Activated T-helper 1 cell treated with anti-CD3 and anti-CD28 coated beads, Interleukin-12 subunit alpha, Interleukin-12 subunit beta, Interleukin-2, Interleukin-4 antibody, amounts not matched to agents 30 ng/mL and 10 ng/mL and 1 ng/mL, durations not matched to agents 14 hours and 24 hours and 36 hours (primary cell): ENCODE data around the gene C16orf96. TPM values are rescaled to one million over a fixed set of nuclear protein-coding genes. Genes with fewer than 3 reads are reported as not detected.

ENCODE experiments used
- DNase-seq: peaks from one replicate; pipeline ENCODE4 v3.0.0; 2021; ENCODE audit warnings: low spot score
- H3K27ac Mint-ChIP-seq: one replicate; pipeline ENCODE4 v1.8.0; 2021; ENCODE audit warnings: mild to moderate bottlenecking, mixed read lengths
- H3K27me3 Mint-ChIP-seq: one replicate; pipeline ENCODE4 v1.8.0; 2022; ENCODE audit warnings: mild to moderate bottlenecking, moderate library complexity, mixed read lengths; ENCODE audit not compliant: insufficient read depth
- H3K36me3 Mint-ChIP-seq: one replicate; pipeline ENCODE4 v1.8.0; 2021; ENCODE audit warnings: low read depth, mixed read lengths
- H3K4me1 Mint-ChIP-seq: one replicate; pipeline ENCODE4 v1.8.0; 2021; ENCODE audit warnings: low read depth, mixed read lengths
- H3K4me3 Mint-ChIP-seq: one replicate; pipeline ENCODE4 v1.8.0; 2021; ENCODE audit warnings: mild to moderate bottlenecking, moderate library complexity, mixed read lengths
- H3K9me3 Mint-ChIP-seq: one replicate; pipeline ENCODE4 v1.8.0; 2021; ENCODE audit warnings: mixed read lengths
- intact Hi-C: fragments of 100-400 bp; cut with micrococcal nuclease; formaldehyde crosslinking; loops from one replicate; pipeline ENCODE4 v1.15.1; 2024
- total RNA-seq: library from RNA; stranded (reverse); gene quantifications from 2 replicates; pipeline ENCODE4 v1.2.3, GENCODE V29; 2022

Gene C16orf96
- total RNA-seq, 1 donor from 2014 or later, result not detected

- no peak for DNase-seq
- Mint-ChIP-seq H3K27me3 (no peaks in the 10 kb centered on the region), H3K9me3 (no peaks in the 10 kb centered on the region), H3K36me3 (no peaks in the 10 kb centered on the region), H3K4me3 (no peak overlapping the region), H3K4me1 (peaks cover 12% of the 10 kb centered on the region), H3K27ac (no peak overlapping the region)
- intact Hi-C loops, result no loop called here
Measured at GRCh38 chr16:4641895-4642294, 85.8 kb downstream of the C16orf96 start.

- no peaks in the 10 kb centered on the region for H3K27me3 Mint-ChIP-seq
- DNase-seq, result no peak
- H3K4me3 Mint-ChIP-seq, result no peak overlapping the region
- H3K4me1 Mint-ChIP-seq, result peaks cover 27% of the 10 kb centered on the region
- intact Hi-C loops, result no loop called here
- H3K36me3 Mint-ChIP-seq, result peaks cover 21% of the 10 kb centered on the region
- H3K9me3 Mint-ChIP-seq, result no peaks in the 10 kb centered on the region
- H3K27ac Mint-ChIP-seq, result peak overlapping the region; percentile 4
Measured at GRCh38 chr16:4646773-4647643, 90.9 kb downstream of the C16orf96 start.

GRCh38 chr16:4647644-4647980 lies 91.5 kb downstream of the C16orf96 start:
- peaks cover 21% of the 10 kb centered on the region for H3K36me3 Mint-ChIP-seq
- H3K27me3 Mint-ChIP-seq, result no peaks in the 10 kb centered on the region
- H3K4me3 Mint-ChIP-seq, result no peak overlapping the region
- intact Hi-C loops, result no loop called here
- no peak for DNase-seq
- H3K27ac Mint-ChIP-seq, result no peak overlapping the region
- H3K9me3 Mint-ChIP-seq, result no peaks in the 10 kb centered on the region
- H3K4me1 Mint-ChIP-seq, result peaks cover 27% of the 10 kb centered on the region

GRCh38 chr16:4648917-4649316 lies 92.8 kb downstream of the C16orf96 start:
- no peak for DNase-seq
- Mint-ChIP-seq H3K4me1 (peaks cover 27% of the 10 kb centered on the region), H3K36me3 (peaks cover 25% of the 10 kb centered on the region), H3K9me3 (no peaks in the 10 kb centered on the region), H3K4me3 (no peak overlapping the region), H3K27ac (peak overlapping the region; percentile 2), H3K27me3 (no peaks in the 10 kb centered on the region)
- intact Hi-C loops, result no loop called here

GRCh38 chr16:4649744-4650442 lies 93.8 kb downstream of the C16orf96 start:
- no peaks in the 10 kb centered on the region for H3K27me3 Mint-ChIP-seq
- H3K27ac Mint-ChIP-seq, result peak overlapping the region; percentile 7
- DNase-seq, result no peak
- peaks cover 27% of the 10 kb centered on the region for H3K4me1 Mint-ChIP-seq
- intact Hi-C loops, result no loop called here
- H3K36me3 Mint-ChIP-seq, result peaks cover 25% of the 10 kb centered on the region
- no peak overlapping the region for H3K4me3 Mint-ChIP-seq
- no peaks in the 10 kb centered on the region for H3K9me3 Mint-ChIP-seq

Other genes starting within 250 kb of the C16orf96 start
- gene GLIS2, start 240.3 kb upstream of the C16orf96 start, total RNA-seq, result 0.54 TPM in 2 replicates
- 91.5 and 106 TPM in 2 replicates for gene PAM16, start 205.0 kb upstream of the C16orf96 start, total RNA-seq
- gene VASN, start 184.5 kb upstream of the C16orf96 start, total RNA-seq, result 0.18 TPM in 1 of 2 replicates, not detected in the other
- gene CORO7, start 139.7 kb upstream of the C16orf96 start, total RNA-seq, result 87.9 and 90.8 TPM in 2 replicates
- gene DNAJA3, start 130.5 kb upstream of the C16orf96 start, total RNA-seq, result 103 and 107 TPM in 2 replicates
- 21.7 and 25.0 TPM in 2 replicates for gene NMRAL1, start 81.7 kb upstream of the C16orf96 start, total RNA-seq
- gene HMOX2, start 79.9 kb upstream of the C16orf96 start, total RNA-seq, result 64.7 and 68.4 TPM in 2 replicates
- 61.6 and 62.7 TPM in 2 replicates for gene CDIP1, start 17.6 kb upstream of the C16orf96 start, total RNA-seq
- gene UBALD1, start 58.5 kb downstream of the C16orf96 start, total RNA-seq, result 23.1 and 26.2 TPM in 2 replicates
- 110 and 119 TPM in 2 replicates for gene MGRN1, start 68.5 kb downstream of the C16orf96 start, total RNA-seq
- 39.9 and 41.9 TPM in 2 replicates for gene NUDT16L1, start 137.2 kb downstream of the C16orf96 start, total RNA-seq
- gene ANKS3, start 177.9 kb downstream of the C16orf96 start, total RNA-seq, result 21.1 and 25.8 TPM in 2 replicates
- gene DNAAF8, start 178.2 kb downstream of the C16orf96 start, total RNA-seq, result not detected in 2 replicates
- 16.6 and 17.4 TPM in 2 replicates for gene ZNF500, start 210.8 kb downstream of the C16orf96 start, total RNA-seq
- not detected in 2 replicates for gene SEPTIN12, start 232.0 kb downstream of the C16orf96 start, total RNA-seq
- not detected in 2 replicates for gene SMIM22, start 239.0 kb downstream of the C16orf96 start, total RNA-seq
- 3.3 and 3.5 TPM in 2 replicates for gene ROGDI, start 246.3 kb downstream of the C16orf96 start, total RNA-seq